ENCODE measurements around the gene TOM1L1.

DNA sequence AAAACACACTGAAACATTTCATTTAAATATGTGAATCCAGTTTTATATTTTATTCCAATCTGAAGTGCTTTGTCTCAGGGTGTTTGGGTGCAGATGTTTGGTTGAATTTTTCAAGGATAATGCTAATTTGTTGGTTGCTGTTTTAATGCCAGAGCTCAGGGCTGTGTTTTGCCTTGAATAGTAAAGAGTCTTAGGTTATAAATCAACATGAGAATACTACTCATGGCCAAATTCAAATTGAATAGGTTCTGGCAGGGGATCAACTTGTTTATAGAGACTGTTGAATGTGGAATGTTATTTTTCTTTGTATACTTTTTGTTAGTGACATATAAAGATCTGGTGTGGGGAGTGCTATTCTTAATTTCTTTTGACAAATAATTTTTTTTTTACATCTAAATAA, 18.8 kb downstream of the TOM1L1 start:
- TF ChIP-seq POLR2A (IDR thresholded peaks at IDR 0.05) = no peak
- TF ChIP-seq, protein P1, sequence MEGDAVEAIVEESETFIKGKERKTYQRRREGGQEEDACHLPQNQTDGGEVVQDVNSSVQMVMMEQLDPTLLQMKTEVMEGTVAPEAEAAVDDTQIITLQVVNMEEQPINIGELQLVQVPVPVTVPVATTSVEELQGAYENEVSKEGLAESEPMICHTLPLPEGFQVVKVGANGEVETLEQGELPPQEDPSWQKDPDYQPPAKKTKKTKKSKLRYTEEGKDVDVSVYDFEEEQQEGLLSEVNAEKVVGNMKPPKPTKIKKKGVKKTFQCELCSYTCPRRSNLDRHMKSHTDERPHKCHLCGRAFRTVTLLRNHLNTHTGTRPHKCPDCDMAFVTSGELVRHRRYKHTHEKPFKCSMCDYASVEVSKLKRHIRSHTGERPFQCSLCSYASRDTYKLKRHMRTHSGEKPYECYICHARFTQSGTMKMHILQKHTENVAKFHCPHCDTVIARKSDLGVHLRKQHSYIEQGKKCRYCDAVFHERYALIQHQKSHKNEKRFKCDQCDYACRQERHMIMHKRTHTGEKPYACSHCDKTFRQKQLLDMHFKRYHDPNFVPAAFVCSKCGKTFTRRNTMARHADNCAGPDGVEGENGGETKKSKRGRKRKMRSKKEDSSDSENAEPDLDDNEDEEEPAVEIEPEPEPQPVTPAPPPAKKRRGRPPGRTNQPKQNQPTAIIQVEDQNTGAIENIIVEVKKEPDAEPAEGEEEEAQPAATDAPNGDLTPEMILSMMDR (IDR thresholded peaks at IDR 0.05) = no peak
